ENCODE data around the gene RASSF6.
"Not testable (repeated sequence)": the region's sequence is repeated elsewhere in the genome, so short reads cannot be mapped to it uniquely, and the experiment has no call there.

RASSF6 gene

DNA sequence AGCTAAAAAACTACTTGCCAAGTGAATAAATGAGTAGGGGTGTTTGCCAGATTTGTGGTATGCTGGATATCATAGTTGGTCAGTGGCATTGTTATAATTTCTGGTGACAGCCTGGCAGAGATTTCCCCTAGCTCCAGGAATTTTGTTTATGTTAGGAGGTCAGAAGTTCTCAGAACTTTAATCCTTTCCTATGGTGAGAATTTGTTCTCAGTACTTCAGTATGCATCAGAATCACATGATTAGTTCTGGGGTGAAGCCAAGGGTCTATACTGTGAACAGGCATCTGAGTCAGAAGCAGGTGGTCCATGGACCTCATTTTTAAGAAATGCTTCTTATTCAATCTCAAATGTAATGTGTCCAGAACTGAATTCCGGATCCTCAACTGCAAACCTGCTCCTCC lies 10.5 kb downstream of the RASSF6 start:
- no peak for DNase-seq

DNA sequence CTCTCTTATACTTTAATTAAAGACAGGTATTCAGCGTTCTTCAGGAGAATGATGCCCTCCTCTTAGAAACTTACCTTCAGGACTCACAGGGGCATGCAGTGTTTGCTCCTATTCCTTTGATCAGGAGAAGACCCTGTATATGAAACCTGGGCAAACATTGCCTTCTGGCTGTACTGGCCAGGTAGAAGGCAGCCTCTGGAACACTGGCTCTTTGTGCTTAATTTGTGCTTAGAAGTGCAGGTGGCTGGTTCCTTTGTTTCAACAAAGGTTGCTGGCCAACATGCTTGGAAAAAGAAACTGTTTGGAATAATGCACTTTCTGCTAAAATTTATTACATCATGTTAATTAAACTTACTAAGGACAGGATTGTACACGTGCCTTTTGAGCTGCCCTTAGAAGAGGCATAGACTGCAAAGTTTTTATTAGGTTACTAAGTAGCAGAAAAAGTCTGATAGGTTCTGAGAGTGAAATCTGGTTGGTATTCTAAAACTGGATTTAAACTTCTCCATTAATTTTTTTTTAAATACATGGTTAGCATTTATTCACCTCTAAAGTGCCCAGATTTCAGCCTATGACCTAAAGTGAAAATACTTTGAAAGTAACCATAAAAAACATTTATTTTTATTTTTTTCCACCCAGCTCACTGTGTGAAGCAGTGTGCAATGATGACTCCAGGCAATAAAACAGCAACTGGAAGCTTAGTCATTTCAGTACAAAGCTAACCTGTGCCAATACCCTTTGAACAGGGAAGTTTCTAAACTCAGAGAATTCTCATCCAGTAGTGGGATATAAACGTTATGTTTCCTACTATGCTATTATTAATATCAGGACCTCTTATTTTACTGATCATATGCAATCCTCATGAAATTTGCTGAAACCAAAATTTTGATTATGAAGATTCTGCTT lies 11.3 kb downstream of the RASSF6 start:
- DNase-seq = peak; percentile 73

- DNase-seq = no peak
These were observed 12.7 kb downstream of the RASSF6 start for GRCh38 chr4:73607375-73608033.

- DNase-seq = peak; percentile 94
These were observed 13.7 kb downstream of the RASSF6 start for GRCh38 chr4:73606465-73606974.

GRCh38 chr4:73603854-73604584 lies 16.2 kb downstream of the RASSF6 start:
- no peak for DNase-seq

GRCh38 chr4:73603271-73603710 lies 16.9 kb downstream of the RASSF6 start:
- DNase-seq = no peak

GRCh38 chr4:73600954-73601353 lies 19.3 kb downstream of the RASSF6 start:
- no peak for DNase-seq

- no peak for DNase-seq
These were observed 21.1 kb downstream of the RASSF6 start for GRCh38 chr4:73599182-73599581.

DNA sequence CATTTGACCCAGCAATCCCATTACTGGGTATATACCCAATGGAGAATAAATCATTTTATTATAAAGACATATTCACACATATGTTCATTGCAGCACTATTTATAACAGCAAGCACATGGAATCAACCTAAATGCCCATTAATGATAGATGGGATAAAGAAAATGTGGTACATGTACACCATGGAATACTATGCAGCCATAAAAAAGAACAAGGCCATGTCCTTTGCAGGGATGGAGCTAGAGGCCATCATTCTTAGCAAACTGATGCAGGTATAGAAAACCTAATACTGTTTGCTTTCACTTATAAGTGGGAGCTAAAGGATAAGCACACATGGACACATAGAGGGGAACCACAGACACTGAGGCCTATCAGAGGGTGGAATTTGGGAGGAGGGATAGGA lies 22.6 kb downstream of the RASSF6 start:
- no peak for DNase-seq

DNA sequence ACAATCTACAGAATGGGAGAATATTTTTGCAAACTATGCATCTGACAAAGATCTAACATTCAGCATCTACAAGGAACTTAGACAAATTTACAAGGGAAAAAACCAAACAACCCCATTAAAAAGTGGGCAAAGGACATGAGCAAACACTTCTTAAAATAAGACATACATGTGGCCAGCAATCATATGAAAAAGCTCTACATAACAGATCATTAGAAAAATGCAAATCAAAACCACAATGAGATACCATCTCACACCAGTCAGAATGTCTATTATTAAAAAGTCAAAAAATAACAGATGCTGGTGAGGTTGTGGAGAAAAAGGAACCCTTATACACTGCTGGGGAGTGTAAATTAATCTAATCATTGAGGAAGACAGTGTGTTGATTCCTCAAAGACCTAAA lies 23.1 kb downstream of the RASSF6 start:
- DNase-seq = not testable (repeated sequence)

- no peak for DNase-seq
These were observed 24.2 kb downstream of the RASSF6 start for GRCh38 chr4:73596001-73596400.

GRCh38 chr4:73593631-73594241 lies 26.5 kb downstream of the RASSF6 start:
- DNase-seq = peak; percentile 12

GRCh38 chr4:73589887-73590801 lies 30.1 kb downstream of the RASSF6 start:
- DNase-seq = peak; percentile 14

DNA sequence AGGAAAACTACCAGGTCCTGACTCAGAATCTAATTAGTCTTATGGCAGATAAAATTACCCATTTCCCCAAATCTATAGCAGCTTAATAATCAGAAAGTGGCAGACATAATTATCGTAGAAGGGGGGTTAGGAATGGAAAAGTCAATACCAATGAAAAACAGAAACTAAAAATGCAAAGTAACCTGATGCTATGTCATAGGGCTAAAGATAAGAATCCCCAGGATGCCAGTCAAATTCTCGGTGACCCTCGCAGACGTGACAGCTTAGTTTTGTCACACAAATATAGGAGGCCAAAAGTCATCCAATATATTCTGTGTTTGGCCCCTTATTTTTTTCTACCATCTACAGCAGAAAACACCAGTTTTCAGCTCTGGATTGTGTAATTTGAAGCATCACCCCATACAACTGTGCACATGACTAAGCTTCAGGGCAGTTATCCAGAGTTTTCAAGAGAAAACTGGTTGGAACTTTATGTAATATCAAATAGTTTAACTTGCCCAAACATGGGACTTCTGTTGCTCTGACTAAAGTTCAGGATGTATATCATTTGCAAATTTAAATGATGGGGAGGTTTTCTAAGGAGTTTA lies 30.9 kb downstream of the RASSF6 start:
- DNase-seq = no peak

DNA sequence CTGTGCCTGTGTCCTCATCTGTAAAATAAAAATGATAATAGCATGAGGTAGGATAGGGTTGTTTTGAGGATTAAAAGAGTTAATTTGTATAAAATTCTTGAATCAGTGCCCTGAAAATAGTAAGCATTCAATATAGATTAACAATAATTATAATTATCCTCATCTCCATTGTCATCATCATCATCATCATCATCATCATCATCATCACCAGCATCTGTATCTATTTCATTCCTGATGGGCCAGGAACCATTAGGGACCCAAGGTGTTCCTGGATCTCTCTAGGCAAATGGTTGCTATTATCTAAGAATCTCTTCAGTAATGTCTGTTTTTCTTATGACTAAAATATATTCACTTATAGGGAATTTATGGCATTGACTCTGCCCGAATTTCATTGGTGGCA lies 31.6 kb downstream of the RASSF6 start:
- no peak for DNase-seq

DNA sequence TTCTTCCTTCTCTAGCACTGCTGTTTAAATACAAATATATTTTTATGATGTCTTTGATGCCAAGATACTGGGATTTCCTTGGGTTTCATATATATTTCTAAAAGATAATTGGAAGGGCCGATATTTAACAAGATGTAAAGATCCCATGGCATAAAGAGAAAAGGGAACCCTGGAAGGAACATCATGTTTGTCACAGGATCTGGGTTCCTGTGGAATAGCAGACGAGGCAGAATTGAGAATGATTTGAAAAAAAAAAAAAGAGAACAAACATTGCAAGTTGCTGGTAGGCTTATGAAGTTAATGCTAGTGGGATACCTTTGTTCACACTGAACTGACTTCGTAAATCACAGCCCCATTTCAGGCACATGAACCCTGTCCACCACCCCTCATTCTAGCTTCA lies 33.6 kb downstream of the RASSF6 start:
- no peak for DNase-seq

GRCh38 chr4:73586040-73586439 lies 34.2 kb downstream of the RASSF6 start:
- DNase-seq = no peak

- no peak for DNase-seq
These were observed 34.9 kb downstream of the RASSF6 start for GRCh38 chr4:73585345-73585744.

DNA sequence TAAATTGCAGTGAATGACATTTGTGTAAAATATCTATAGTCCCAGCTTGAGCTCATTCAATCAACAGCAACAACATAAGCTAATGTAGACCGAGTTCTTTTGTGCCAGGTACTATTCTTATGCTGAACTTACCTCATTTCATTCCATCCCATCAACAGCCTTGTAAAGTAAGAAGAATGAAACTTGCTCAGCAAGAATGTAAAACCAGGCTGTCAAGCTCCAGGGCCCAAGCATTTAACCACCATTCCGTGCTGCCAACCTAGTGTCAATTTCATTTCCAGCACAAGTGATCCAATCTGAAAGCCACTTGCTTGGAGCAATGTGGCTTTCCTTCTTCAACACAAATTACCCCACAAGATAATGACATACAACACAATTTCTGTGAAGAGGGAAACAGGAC lies 36.6 kb downstream of the RASSF6 start:
- DNase-seq = no peak

DNA sequence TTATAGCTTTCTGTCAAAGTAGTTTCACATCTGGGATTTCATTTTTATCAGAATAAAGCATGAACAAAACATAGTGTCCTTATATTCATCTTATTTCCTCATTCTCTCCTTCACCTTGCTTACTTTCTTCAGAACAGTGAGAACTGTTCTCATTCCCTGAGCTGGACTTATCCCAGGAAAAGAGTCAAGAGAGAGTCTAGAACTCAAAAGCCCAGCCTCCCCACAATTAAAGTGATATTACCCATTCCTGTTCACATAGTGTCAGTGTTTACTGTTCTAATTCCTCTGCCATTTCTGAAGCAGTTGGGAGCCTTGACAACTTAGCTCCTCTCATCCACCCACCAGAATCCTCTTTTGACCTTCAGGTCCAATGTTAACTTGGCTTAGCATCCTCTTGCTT lies 42.9 kb downstream of the RASSF6 start:
- DNase-seq = no peak

GRCh38 chr4:73576381-73576780 lies 43.9 kb downstream of the RASSF6 start:
- no peak for DNase-seq

All from NCI-H748 treated with DMSO at 0.1 percent for 48 hours (cell line).